Endothelial cell (in vitro differentiated cells): Measurements from ENCODE around the gene SPEF1. TPM values are rescaled to one million over a fixed set of nuclear protein-coding genes. Genes with fewer than 3 reads are reported as not detected.
"Not testable (repeated sequence)": the region's sequence is repeated elsewhere in the genome, so short reads cannot be mapped to it uniquely, and the experiment has no call there.

Experiments used
- DNase-seq: peaks from one replicate; pipeline ENCODE4 v3.0.0; 2021; ENCODE audit warnings: low spot score
- H3K27ac Mint-ChIP-seq: one replicate; pipeline ENCODE4 v1.8.0; 2021; ENCODE audit warnings: mixed read lengths, inconsistent platforms; ENCODE audit not compliant: unreplicated experiment
- H3K27me3 Mint-ChIP-seq: one replicate; pipeline ENCODE4 v1.8.0; 2021; ENCODE audit warnings: mild to moderate bottlenecking, moderate library complexity, mixed read lengths, inconsistent platforms; ENCODE audit not compliant: unreplicated experiment
- H3K36me3 Mint-ChIP-seq: one replicate; pipeline ENCODE4 v1.8.0; 2021; ENCODE audit warnings: mild to moderate bottlenecking, low read depth, mixed read lengths, inconsistent platforms; ENCODE audit not compliant: unreplicated experiment
- H3K4me1 Mint-ChIP-seq: one replicate; pipeline ENCODE4 v1.8.0; 2021; ENCODE audit warnings: mild to moderate bottlenecking, mixed read lengths, inconsistent platforms; ENCODE audit not compliant: unreplicated experiment
- H3K4me3 Mint-ChIP-seq: one replicate; pipeline ENCODE4 v1.8.0; 2021; ENCODE audit warnings: mild to moderate bottlenecking, mixed read lengths, inconsistent platforms; ENCODE audit not compliant: unreplicated experiment
- H3K9me3 Mint-ChIP-seq: one replicate; pipeline ENCODE4 v1.8.0; 2021; ENCODE audit warnings: mixed read lengths, inconsistent platforms; ENCODE audit not compliant: unreplicated experiment
- CTCF ChIP-seq: fragments of 200-600 bp; sonication (generic); IDR thresholded peaks from one replicate; pipeline ENCODE4 v1.5.0; 2021; ENCODE audit warnings: antibody characterized with exemption; ENCODE audit not compliant: unreplicated experiment
- long read RNA-seq: library from polyadenylated mRNA; unstranded; transcript quantifications from one replicate; pipeline ENCODE4 v2.0.0, GENCODE V29; 2020; ENCODE audit not compliant: unreplicated experiment
- total RNA-seq: library from RNA; stranded (reverse); fragmentation: NEBNext Ultra II Directional; extraction: Animal tissue kit (Norgen Biotek cat#: 25700); gene quantifications from one replicate; pipeline ENCODE4 v1.2.1, GENCODE V29; 2021; ENCODE audit not compliant: unreplicated experiment

SPEF1 gene
- total RNA-seq = 0.23 TPM
- long read RNA-seq = 0 reads

- Mint-ChIP-seq H3K4me1 (peaks cover 15% of the 10 kb centered on the region), H3K27ac (peak within 1 kb of the TSS; percentile 89), H3K4me3 (peak within 1 kb of the TSS; percentile 59), H3K36me3 (peaks cover 6% of the 10 kb centered on the region), H3K27me3 (peaks cover 28% of the 10 kb centered on the region), H3K9me3 (no peaks in the 10 kb centered on the region)
- DNase-seq = peak; percentile 73
- no peak for TF ChIP-seq CTCF
These were observed at the start of gene SPEF1 for GRCh38 chr20:3781153-3781910. Gene SPEF1, minus strand, starts transcription at chr20:3781448. Its CDS starts 161 bp downstream, at chr20:3781287.

GRCh38 chr20:3829891-3830290, 48.6 kb upstream of the SPEF1 start:
- not testable (repeated sequence) for DNase-seq, H3K4me1 Mint-ChIP-seq, H3K27ac Mint-ChIP-seq, H3K4me3 Mint-ChIP-seq, H3K9me3 Mint-ChIP-seq, H3K36me3 Mint-ChIP-seq, H3K27me3 Mint-ChIP-seq

GRCh38 chr20:3828798-3829197, 47.5 kb upstream of the SPEF1 start:
- TF ChIP-seq CTCF = no peak
- peaks cover 3% of the 10 kb centered on the region for H3K36me3 Mint-ChIP-seq
- no peak overlapping the region for H3K27ac Mint-ChIP-seq
- no peaks in the 10 kb centered on the region for H3K4me1 Mint-ChIP-seq
- H3K9me3 Mint-ChIP-seq = no peaks in the 10 kb centered on the region
- H3K27me3 Mint-ChIP-seq = no peaks in the 10 kb centered on the region
- no peak for DNase-seq
- H3K4me3 Mint-ChIP-seq = no peak overlapping the region

GRCh38 chr20:3826420-3826819, 45.2 kb upstream of the SPEF1 start:
- Mint-ChIP-seq H3K4me3 (no peak overlapping the region), H3K4me1 (no peaks in the 10 kb centered on the region)
- no peak for DNase-seq

GRCh38 chr20:3825526-3825925, 44.3 kb upstream of the SPEF1 start:
- Mint-ChIP-seq H3K4me1 (peaks cover 4% of the 10 kb centered on the region), H3K27ac (no peak overlapping the region), H3K9me3 (no peaks in the 10 kb centered on the region), H3K36me3 (peaks cover 7% of the 10 kb centered on the region), H3K27me3 (peaks cover 5% of the 10 kb centered on the region), H3K4me3 (no peak overlapping the region)
- no peak for TF ChIP-seq CTCF
- DNase-seq = no peak

More at GRCh38 chr20:3826420-3826819, 45.2 kb upstream of the SPEF1 start:
- Mint-ChIP-seq H3K36me3 (peaks cover 3% of the 10 kb centered on the region), H3K27ac (no peak overlapping the region), H3K9me3 (no peaks in the 10 kb centered on the region), H3K27me3 (no peaks in the 10 kb centered on the region)
- TF ChIP-seq CTCF = no peak
